Measurements from ENCODE around the gene SCD.

- no peak for TF ChIP-seq CTCF (conservative IDR thresholded peaks at IDR 0.05 in 1 of 2, IDR thresholded peaks at IDR 0.05 in 1 of 2; ENCODE audit: extremely low read depth in 1 of 2, insufficient read depth in 1 of 2, low read depth in 1 of 2, low read length in 2 of 2)
- TF ChIP-seq EZH2 (IDR thresholded peaks at IDR 0.05; ENCODE audit: borderline replicate concordance, low read length) = no peak
Observed at GRCh38 chr10:100333106-100333505, 13.9 kb upstream of the SCD start.
